Breast epithelium (tissue), 4 donors: ENCODE data around the gene URI1. TPM values are rescaled to one million over a fixed set of nuclear protein-coding genes. Genes with fewer than 3 reads are reported as not detected.

Experiments used
- DNase-seq, 2 donors: peaks; one replicate each; pipeline ENCODE4 v3.0.0-alpha.2; 2019; ENCODE audit warnings: low spot score in 2 of 2
- H3K27ac ChIP-seq, 2 donors: fragments of 200-600 bp; sonication (generic) in 1 of 2; one replicate each; pipeline ENCODE4 v1.5.1; 2016 to 2019; ENCODE audit warnings: mild to moderate bottlenecking in 1 of 2
- H3K27me3 ChIP-seq, 2 donors: fragments of 200-600 bp; sonication (generic) in 1 of 2; one replicate each; pipeline versions ENCODE4 v1.5.1 to v1.6.0; 2017 to 2019; ENCODE audit warnings: control low read depth in 1 of 2, mild to moderate bottlenecking in 1 of 2
- H3K36me3 ChIP-seq: fragments of 200-600 bp; one replicate; pipeline ENCODE4 v1.5.1; 2019
- H3K4me1 ChIP-seq, 2 donors: fragments of 200-600 bp; sonication (generic); one replicate each; pipeline ENCODE4 v1.5.1; 2016 to 2019; ENCODE audit warnings: control low read depth in 1 of 2
- H3K4me3 ChIP-seq, 3 donors: fragments of 200-600 bp; sonication (generic); 1 replicate in 2 of 3; 2 replicates in 1 of 3; pipeline ENCODE4 v1.5.1; 2016 to 2019; ENCODE audit warnings: mild to moderate bottlenecking in 3 of 3, moderate library complexity in 2 of 3
- H3K9me3 ChIP-seq, 2 donors: fragments of 200-600 bp; sonication (generic) in 1 of 2; one replicate each; pipeline ENCODE4 v1.5.1; 2016 to 2019; ENCODE audit warnings: control low read depth in 1 of 2
- POLR2A ChIP-seq: fragments of 450-650 bp; IDR thresholded peaks from one replicate; pipeline ENCODE4 v1.6.1; 2016; ENCODE audit warnings: antibody characterized with exemption, mild to moderate bottlenecking, moderate library complexity
- POLR2AphosphoS5 ChIP-seq, 3 donors: sonication (generic); formaldehyde crosslinking; IDR thresholded peaks; one replicate each; pipeline ENCODE4 v1.6.1; 2017; ENCODE audit warnings: antibody characterized with exemption in 3 of 3
- intact Hi-C: fragments of 100-400 bp; cut with DNase I; formaldehyde crosslinking; loops from one replicate; pipeline ENCODE4 v1.15.1; 2023; ENCODE audit warnings: low total_unique reads
- total RNA-seq, 3 donors: library from RNA; depleted of rRNA; stranded (reverse); fragments of >200 nt; gene quantifications; one replicate each; pipeline ENCODE4 v1.1.0, GENCODE V29; 2016
- TF ChIP-seq, protein P1 (sequence below), 3 donors: fragments of 450-650 bp; IDR thresholded peaks; one replicate each; pipeline ENCODE4 v1.5.1; 2016 to 2017; ENCODE audit warnings: antibody characterized with exemption in 3 of 3, mild to moderate bottlenecking in 3 of 3, moderate library complexity in 3 of 3

Gene URI1
- total RNA-seq, 3 donors from 2014 or later = 61.0 to 78.2 (median 61.6) TPM

DNA sequence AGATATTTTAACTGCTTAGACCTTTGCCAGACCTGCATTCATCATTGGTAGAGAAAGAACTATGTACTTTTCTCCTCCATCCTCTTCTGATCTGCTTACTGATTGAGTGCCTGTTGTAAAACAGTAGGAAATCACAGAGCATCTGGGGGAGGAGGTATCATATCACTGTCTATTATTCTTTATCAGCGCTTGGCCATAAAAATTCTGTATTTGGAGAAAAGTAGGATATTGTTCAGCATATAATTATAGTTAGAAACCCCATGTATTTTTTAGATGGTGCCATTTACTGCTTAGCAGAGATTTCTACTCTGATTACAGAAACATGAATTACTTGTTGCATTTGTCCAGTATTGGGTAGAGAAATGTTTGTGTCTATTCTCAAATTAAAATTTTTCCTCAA is 62.4 kb downstream of the URI1 start:
- no peaks in the 10 kb centered on the region for H3K4me1 ChIP-seq
- no peak overlapping the region for H3K27ac ChIP-seq
- H3K9me3 ChIP-seq = peaks cover 2 to 9% of the 10 kb centered on the region in 2 donors
- intact Hi-C loops = no loop called here
- TF ChIP-seq, protein P1, sequence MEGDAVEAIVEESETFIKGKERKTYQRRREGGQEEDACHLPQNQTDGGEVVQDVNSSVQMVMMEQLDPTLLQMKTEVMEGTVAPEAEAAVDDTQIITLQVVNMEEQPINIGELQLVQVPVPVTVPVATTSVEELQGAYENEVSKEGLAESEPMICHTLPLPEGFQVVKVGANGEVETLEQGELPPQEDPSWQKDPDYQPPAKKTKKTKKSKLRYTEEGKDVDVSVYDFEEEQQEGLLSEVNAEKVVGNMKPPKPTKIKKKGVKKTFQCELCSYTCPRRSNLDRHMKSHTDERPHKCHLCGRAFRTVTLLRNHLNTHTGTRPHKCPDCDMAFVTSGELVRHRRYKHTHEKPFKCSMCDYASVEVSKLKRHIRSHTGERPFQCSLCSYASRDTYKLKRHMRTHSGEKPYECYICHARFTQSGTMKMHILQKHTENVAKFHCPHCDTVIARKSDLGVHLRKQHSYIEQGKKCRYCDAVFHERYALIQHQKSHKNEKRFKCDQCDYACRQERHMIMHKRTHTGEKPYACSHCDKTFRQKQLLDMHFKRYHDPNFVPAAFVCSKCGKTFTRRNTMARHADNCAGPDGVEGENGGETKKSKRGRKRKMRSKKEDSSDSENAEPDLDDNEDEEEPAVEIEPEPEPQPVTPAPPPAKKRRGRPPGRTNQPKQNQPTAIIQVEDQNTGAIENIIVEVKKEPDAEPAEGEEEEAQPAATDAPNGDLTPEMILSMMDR (IDR thresholded peaks at IDR 0.05) = no peak
- TF ChIP-seq POLR2A = no peak
- no peak for TF ChIP-seq POLR2AphosphoS5 (IDR thresholded peaks at IDR 0.05)
- no peaks in the 10 kb centered on the region for H3K36me3 ChIP-seq
- DNase-seq = no peak
- no peak overlapping the region for H3K4me3 ChIP-seq
- no peaks in the 10 kb centered on the region for H3K27me3 ChIP-seq

DNA sequence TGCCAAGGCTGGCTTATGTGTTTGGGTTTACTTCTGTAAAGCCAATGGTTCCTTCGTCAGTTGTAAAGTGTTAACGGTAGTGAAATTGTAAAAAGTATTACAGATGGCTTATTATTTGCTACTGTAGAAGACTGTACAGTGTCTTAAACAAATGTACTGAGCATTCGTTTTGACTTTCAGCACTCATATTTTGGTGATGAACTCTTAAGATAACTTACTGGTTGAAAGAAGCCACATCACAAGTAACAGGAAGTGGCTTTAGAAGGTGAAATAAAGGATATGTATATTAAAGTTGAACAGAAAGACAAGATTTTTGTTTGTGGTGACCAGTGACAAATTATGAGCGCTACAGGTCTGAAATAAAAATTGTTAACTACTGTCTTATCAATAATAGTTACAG is 64.2 kb downstream of the URI1 start:
- DNase-seq = no peak
- Histone ChIP-seq H3K36me3 (no peaks in the 10 kb centered on the region), H3K4me3 (no peak overlapping the region), H3K4me1 (no peaks in the 10 kb centered on the region), H3K27me3 (no peaks in the 10 kb centered on the region), H3K9me3 (no peaks in the 10 kb centered on the region), H3K27ac (no peak overlapping the region)
- intact Hi-C loops = no loop called here
- TF ChIP-seq, protein P1 (IDR thresholded peaks at IDR 0.05) = no peak

GRCh38 chr19:30008169-30008568 is 66.1 kb downstream of the URI1 start:
- DNase-seq = no peak
- Histone ChIP-seq H3K4me3 (no peak overlapping the region), H3K36me3 (no peaks in the 10 kb centered on the region), H3K27me3 (no peaks in the 10 kb centered on the region), H3K27ac (no peak overlapping the region), H3K9me3 (no peaks in the 10 kb centered on the region), H3K4me1 (no peaks in the 10 kb centered on the region)
- TF ChIP-seq POLR2AphosphoS5 (IDR thresholded peaks at IDR 0.05) (no peak), POLR2A (no peak)
- TF ChIP-seq, protein P1 (IDR thresholded peaks at IDR 0.05) = no peak
- intact Hi-C loops = no loop called here

GRCh38 chr19:30009013-30009412 is 67.0 kb downstream of the URI1 start:
- TF ChIP-seq, protein P1 (IDR thresholded peaks at IDR 0.05) = no peak
- TF ChIP-seq POLR2A (no peak), POLR2AphosphoS5 (IDR thresholded peaks at IDR 0.05) (no peak)
- H3K4me3 ChIP-seq = no peak overlapping the region
- no peak overlapping the region for H3K27ac ChIP-seq
- H3K9me3 ChIP-seq = no peaks in the 10 kb centered on the region
- no peak for DNase-seq
- H3K27me3 ChIP-seq = no peaks in the 10 kb centered on the region
- H3K4me1 ChIP-seq = no peaks in the 10 kb centered on the region
- intact Hi-C loops = no loop called here
- no peaks in the 10 kb centered on the region for H3K36me3 ChIP-seq

GRCh38 chr19:30011051-30011578 is 69.1 kb downstream of the URI1 start:
- no peak overlapping the region for H3K4me3 ChIP-seq
- H3K36me3 ChIP-seq = no peaks in the 10 kb centered on the region
- no peak for TF ChIP-seq POLR2A
- H3K4me1 ChIP-seq = no peaks in the 10 kb centered on the region
- intact Hi-C loops = no loop called here
- H3K27ac ChIP-seq = no peak overlapping the region
- no peaks in the 10 kb centered on the region for H3K9me3 ChIP-seq
- H3K27me3 ChIP-seq = no peaks in the 10 kb centered on the region
- DNase-seq = no peak

- H3K9me3 ChIP-seq = no peaks in the 10 kb centered on the region
- H3K27ac ChIP-seq = no peak overlapping the region
- H3K4me3 ChIP-seq = no peak overlapping the region
- TF ChIP-seq, protein P1 (IDR thresholded peaks at IDR 0.05) = no peak
- TF ChIP-seq POLR2AphosphoS5 (IDR thresholded peaks at IDR 0.05) (no peak), POLR2A (no peak)
- no peaks in the 10 kb centered on the region for H3K36me3 ChIP-seq
- intact Hi-C loops = no loop called here
- no peaks in the 10 kb centered on the region for H3K27me3 ChIP-seq
- DNase-seq = no peak
- H3K4me1 ChIP-seq = no peaks in the 10 kb centered on the region
Measured at GRCh38 chr19:30014770-30015169, 72.7 kb downstream of the URI1 start.
